Right atrium auricular region (tissue), 2 donors: ENCODE data around the gene FLRT2. TPM values are rescaled to one million over a fixed set of nuclear protein-coding genes. Genes with fewer than 3 reads are reported as not detected.

Experiments
- DNase-seq: peaks from one replicate; pipeline ENCODE4 v3.0.0-alpha.2; 2019; ENCODE audit warnings: low spot score
- H3K27ac ChIP-seq, 2 donors: fragments of 200-600 bp; sonication (generic); 1 replicate in 1 of 2; 2 replicates in 1 of 2; pipeline ENCODE4 v1.5.1; 2016 to 2019
- H3K27me3 ChIP-seq, 2 donors: fragments of 200-600 bp; sonication (generic); one replicate each; pipeline versions ENCODE4 v1.5.1 to v1.6.0; 2017 to 2019
- H3K36me3 ChIP-seq: fragments of 200-600 bp; sonication (generic); one replicate; pipeline ENCODE4 v1.5.1; 2016
- H3K4me1 ChIP-seq, 2 donors: fragments of 200-600 bp; sonication (generic); one replicate each; pipeline versions ENCODE4 v1.5.1 to v1.6.0; 2017 to 2019
- H3K4me3 ChIP-seq, 2 donors: fragments of 200-600 bp; sonication (generic); 1 replicate in 1 of 2; 2 replicates in 1 of 2; pipeline ENCODE4 v1.5.1; 2017 to 2019; ENCODE audit warnings: mild to moderate bottlenecking in 1 of 2, moderate library complexity in 1 of 2
- H3K9me3 ChIP-seq, 2 donors: fragments of 200-600 bp; sonication (generic); one replicate each; pipeline ENCODE4 v1.5.1; 2019
- total RNA-seq, 2 donors: library from RNA; depleted of rRNA; stranded (reverse); fragments of >200 nt; gene quantifications; one replicate each; pipeline ENCODE4 v1.1.0, GENCODE V29; 2016
- TF ChIP-seq, protein P1 (sequence below), 2 donors: fragments of 200-600 bp; sonication (generic); IDR thresholded peaks; one replicate each; pipeline ENCODE4 v1.5.1; 2019; ENCODE audit warnings: antibody characterized with exemption in 2 of 2

FLRT2 gene
- total RNA-seq, 2 donors from 2014 or later = 10.3 to 11.9 TPM

DNA sequence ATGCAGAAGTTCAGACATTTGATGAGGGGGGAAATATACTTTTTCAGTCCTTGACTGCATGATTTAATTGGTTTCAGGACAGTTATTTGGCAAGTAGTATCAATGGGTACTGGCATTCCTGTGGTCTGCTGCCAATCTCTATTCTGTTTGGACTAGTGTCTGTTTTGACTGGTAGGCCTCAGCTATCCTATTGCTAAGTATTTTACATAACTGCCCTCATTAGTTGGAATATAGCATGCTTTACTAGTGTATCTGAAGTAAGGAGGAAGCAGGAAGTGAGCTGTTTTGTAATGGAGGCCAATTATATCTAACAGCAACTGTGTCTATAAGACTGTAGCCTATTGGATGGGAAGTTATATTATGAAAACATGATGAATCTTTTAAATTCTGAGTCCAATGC, 104.3 kb downstream of the FLRT2 start:
- TF ChIP-seq, protein P1, sequence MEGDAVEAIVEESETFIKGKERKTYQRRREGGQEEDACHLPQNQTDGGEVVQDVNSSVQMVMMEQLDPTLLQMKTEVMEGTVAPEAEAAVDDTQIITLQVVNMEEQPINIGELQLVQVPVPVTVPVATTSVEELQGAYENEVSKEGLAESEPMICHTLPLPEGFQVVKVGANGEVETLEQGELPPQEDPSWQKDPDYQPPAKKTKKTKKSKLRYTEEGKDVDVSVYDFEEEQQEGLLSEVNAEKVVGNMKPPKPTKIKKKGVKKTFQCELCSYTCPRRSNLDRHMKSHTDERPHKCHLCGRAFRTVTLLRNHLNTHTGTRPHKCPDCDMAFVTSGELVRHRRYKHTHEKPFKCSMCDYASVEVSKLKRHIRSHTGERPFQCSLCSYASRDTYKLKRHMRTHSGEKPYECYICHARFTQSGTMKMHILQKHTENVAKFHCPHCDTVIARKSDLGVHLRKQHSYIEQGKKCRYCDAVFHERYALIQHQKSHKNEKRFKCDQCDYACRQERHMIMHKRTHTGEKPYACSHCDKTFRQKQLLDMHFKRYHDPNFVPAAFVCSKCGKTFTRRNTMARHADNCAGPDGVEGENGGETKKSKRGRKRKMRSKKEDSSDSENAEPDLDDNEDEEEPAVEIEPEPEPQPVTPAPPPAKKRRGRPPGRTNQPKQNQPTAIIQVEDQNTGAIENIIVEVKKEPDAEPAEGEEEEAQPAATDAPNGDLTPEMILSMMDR (IDR thresholded peaks at IDR 0.05) = no peak
- Histone ChIP-seq H3K4me3 (no peak overlapping the region), H3K36me3 (no peaks in the 10 kb centered on the region), H3K27me3 (no peaks in the 10 kb centered on the region), H3K27ac (no peak overlapping the region), H3K9me3 (no peaks in the 10 kb centered on the region), H3K4me1 (no peaks in the 10 kb centered on the region)
- DNase-seq = no peak

DNA sequence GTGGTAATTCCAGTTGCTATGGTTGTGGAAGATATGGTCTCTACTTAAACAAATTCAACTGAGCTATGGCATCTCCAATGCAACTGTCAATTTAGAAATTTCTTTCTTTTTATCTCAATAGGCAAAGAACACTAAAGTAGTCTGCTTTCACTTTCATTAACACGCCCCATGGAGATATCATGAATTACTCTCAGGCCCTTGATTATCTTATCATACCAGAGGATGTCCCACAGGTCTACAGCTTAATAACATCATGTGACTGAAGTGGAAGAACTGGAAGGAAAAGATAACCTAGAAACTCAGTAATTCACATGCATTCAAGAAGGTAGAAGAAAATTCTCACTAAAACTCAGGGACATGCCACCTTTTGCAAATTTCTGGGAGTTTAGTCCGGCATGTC, 114.3 kb downstream of the FLRT2 start:
- no peak overlapping the region for H3K27ac ChIP-seq
- TF ChIP-seq, protein P1 (IDR thresholded peaks at IDR 0.05) = no peak

DNA sequence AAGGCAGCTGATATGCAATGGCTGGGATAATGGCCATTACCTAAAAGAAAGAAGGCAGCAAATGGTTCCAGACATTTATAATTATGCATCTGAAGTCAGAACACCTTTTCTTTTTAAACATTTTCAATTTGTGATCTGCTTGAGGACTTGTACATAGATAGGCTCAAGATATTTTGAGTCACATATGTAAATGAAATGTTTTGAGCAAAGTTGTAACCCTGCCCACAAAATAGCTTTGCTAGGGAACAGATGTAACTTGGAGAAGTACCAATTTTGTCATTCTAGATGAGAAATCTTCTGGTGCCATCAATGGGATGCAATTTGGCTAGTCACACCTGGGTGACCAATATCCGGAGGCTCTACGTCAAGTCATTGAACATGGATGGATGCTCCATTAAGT, 123.1 kb downstream of the FLRT2 start:
- Histone ChIP-seq H3K36me3 (no peaks in the 10 kb centered on the region), H3K4me1 (no peaks in the 10 kb centered on the region), H3K4me3 (no peak overlapping the region), H3K27ac (no peak overlapping the region), H3K27me3 (no peaks in the 10 kb centered on the region), H3K9me3 (no peaks in the 10 kb centered on the region)
- DNase-seq = no peak
- TF ChIP-seq, protein P1 (IDR thresholded peaks at IDR 0.05) = no peak

More for the DNA sequence above, 114.3 kb downstream of the FLRT2 start:
- DNase-seq = no peak
- no peaks in the 10 kb centered on the region for H3K36me3 ChIP-seq
- no peaks in the 10 kb centered on the region for H3K27me3 ChIP-seq
- no peaks in the 10 kb centered on the region for H3K4me1 ChIP-seq
- no peak overlapping the region for H3K4me3 ChIP-seq
- H3K9me3 ChIP-seq = no peaks in the 10 kb centered on the region

DNA sequence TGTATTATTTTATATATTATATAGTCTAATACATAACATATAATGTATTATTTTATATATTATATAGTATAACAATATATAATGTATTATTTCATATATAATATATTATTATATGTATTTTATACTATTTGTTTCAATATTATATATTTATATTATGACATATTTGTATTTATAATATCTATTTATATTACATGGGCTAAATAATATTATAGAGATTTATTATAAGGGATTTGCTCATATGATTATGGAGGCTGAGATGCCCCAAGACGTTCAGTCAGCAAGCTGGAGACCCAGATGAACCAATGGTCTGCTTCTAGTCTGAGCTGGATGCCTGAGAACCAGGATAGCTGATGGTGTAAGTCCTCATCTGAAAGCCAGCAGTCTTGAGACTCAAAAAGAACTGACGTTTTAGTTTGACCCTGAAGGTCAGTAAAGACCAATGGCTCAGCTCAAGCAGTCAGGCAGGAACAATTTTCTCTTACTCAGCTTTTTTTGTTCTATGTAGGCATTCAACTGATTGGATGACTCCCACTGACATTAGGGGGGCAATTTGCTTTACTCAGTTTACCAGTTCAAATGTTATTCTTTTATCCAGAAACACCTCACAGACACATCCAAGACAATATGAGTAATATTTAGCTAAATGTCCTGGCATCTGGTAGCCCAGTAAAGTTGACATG, 130.4 kb downstream of the FLRT2 start:
- no peaks in the 10 kb centered on the region for H3K4me1 ChIP-seq
- H3K9me3 ChIP-seq = no peaks in the 10 kb centered on the region
- no peak overlapping the region for H3K4me3 ChIP-seq
- no peak overlapping the region for H3K27ac ChIP-seq
- DNase-seq = no peak
- H3K36me3 ChIP-seq = no peaks in the 10 kb centered on the region
- TF ChIP-seq, protein P1 (IDR thresholded peaks at IDR 0.05) = no peak
- H3K27me3 ChIP-seq = no peaks in the 10 kb centered on the region

DNA sequence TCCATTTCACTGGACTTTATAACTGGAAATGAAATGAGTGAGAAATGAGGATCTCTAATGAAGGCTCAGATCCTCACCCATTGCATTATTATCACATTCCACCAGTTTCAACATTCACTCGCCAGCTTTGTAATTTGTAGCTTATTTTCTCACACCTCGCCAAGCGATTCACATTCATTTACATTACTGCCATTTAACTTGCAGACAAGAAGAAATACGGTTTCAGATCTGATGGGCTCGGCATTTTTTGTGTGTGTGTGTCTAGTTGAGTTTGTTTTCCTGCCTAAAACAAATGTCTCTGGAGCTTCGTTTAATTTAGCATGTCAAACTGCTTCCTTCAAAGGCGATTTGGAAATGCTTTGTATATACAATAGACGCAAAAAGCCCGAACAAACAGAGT, 132.2 kb downstream of the FLRT2 start:
- no peak for DNase-seq
- Histone ChIP-seq H3K27me3 (no peaks in the 10 kb centered on the region), H3K4me3 (no peak overlapping the region), H3K27ac (no peak overlapping the region), H3K9me3 (no peaks in the 10 kb centered on the region), H3K4me1 (no peaks in the 10 kb centered on the region), H3K36me3 (no peaks in the 10 kb centered on the region)
- TF ChIP-seq, protein P1 (IDR thresholded peaks at IDR 0.05) = no peak

DNA sequence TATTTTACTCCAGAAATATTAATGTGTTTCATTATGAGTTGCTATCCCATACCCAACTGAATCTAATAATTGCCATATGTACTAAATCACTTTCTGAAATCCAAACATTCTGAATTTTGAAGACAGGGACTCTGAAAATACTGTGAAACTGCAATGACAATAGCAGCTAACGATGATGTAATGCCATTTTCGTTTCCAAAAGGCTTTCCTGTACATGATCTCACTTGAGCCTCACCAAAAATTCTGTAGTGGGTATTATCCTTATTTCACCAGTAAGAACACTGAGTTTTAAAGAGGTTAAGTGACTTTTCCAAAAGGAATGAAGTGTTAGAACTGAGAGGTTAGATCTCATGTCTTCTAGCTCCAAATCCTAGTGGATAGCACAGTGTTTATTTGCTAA, 133.3 kb downstream of the FLRT2 start:
- Histone ChIP-seq H3K4me3 (no peak overlapping the region), H3K27ac (no peak overlapping the region), H3K9me3 (no peaks in the 10 kb centered on the region), H3K36me3 (no peaks in the 10 kb centered on the region), H3K27me3 (no peaks in the 10 kb centered on the region), H3K4me1 (no peaks in the 10 kb centered on the region)
- no peak for DNase-seq
- TF ChIP-seq, protein P1 (IDR thresholded peaks at IDR 0.05) = no peak
